ENCODE measurements around the gene GALNS.

Gene GALNS

DNA sequence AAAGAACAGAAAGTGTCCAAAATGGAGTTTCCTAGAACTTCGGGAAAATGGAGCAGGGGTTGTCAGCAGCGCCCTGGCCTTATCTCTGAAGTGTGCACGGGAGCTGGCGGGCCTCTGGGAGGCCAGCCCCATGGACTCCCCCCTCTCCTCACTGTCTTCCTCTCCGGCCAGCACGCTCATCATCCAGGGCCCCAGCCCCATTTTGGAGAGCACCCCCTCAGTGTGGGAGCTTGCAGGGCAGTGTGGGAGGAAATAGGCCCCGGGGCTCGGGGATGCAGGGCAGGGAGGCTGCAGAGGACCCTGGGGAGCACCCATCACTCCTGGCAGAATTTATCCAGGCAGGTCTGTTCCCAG, 14.6 kb upstream of the GALNS start:
- Histone ChIP-seq H3K36me3 (ENCODE audit: insufficient read depth, low read length) (peaks cover 7% of the 10 kb centered on the region; the same call in 1 of the 2 replicates), H4K20me1 (ENCODE audit: insufficient read depth, low read length, poor library complexity, severe bottlenecking) (no peaks in the 10 kb centered on the region), H3K4me3 (ENCODE audit: low read length, poor library complexity, severe bottlenecking) (no peak overlapping the region), H3K4me2 (ENCODE audit: low read depth, low read length, poor library complexity, severe bottlenecking) (no peak overlapping the region), H3K9ac (ENCODE audit: low read depth, low read length, poor library complexity, severe bottlenecking) (no peak overlapping the region), H3K79me2 (ENCODE audit: insufficient read depth, low read length) (no peaks in the 10 kb centered on the region), H2AFZ (ENCODE audit: low read length) (no peak overlapping the region), H3K9me2 (replicated peaks; ENCODE audit: low read depth, low read length) (no peaks in the 10 kb centered on the region), H3K9me3 (ENCODE audit: insufficient read depth, low read depth, low read length) (no peaks in the 10 kb centered on the region), H3F3A (ENCODE audit: low read depth) (no peaks in the 10 kb centered on the region), H3K4me1 (ENCODE audit: insufficient read depth, low read length, poor library complexity, severe bottlenecking) (no peaks in the 10 kb centered on the region), H3K27me3 (ENCODE audit: insufficient read depth, low read length, poor library complexity, severe bottlenecking) (no peaks in the 10 kb centered on the region)
- TF ChIP-seq, protein P1, sequence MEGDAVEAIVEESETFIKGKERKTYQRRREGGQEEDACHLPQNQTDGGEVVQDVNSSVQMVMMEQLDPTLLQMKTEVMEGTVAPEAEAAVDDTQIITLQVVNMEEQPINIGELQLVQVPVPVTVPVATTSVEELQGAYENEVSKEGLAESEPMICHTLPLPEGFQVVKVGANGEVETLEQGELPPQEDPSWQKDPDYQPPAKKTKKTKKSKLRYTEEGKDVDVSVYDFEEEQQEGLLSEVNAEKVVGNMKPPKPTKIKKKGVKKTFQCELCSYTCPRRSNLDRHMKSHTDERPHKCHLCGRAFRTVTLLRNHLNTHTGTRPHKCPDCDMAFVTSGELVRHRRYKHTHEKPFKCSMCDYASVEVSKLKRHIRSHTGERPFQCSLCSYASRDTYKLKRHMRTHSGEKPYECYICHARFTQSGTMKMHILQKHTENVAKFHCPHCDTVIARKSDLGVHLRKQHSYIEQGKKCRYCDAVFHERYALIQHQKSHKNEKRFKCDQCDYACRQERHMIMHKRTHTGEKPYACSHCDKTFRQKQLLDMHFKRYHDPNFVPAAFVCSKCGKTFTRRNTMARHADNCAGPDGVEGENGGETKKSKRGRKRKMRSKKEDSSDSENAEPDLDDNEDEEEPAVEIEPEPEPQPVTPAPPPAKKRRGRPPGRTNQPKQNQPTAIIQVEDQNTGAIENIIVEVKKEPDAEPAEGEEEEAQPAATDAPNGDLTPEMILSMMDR (conservative IDR thresholded peaks at IDR 0.05; ENCODE audit: low read length): no peak
- TF ChIP-seq EZH2phosphoT487 (IDR thresholded peaks at IDR 0.05; ENCODE audit: borderline replicate concordance): no peak

DNA sequence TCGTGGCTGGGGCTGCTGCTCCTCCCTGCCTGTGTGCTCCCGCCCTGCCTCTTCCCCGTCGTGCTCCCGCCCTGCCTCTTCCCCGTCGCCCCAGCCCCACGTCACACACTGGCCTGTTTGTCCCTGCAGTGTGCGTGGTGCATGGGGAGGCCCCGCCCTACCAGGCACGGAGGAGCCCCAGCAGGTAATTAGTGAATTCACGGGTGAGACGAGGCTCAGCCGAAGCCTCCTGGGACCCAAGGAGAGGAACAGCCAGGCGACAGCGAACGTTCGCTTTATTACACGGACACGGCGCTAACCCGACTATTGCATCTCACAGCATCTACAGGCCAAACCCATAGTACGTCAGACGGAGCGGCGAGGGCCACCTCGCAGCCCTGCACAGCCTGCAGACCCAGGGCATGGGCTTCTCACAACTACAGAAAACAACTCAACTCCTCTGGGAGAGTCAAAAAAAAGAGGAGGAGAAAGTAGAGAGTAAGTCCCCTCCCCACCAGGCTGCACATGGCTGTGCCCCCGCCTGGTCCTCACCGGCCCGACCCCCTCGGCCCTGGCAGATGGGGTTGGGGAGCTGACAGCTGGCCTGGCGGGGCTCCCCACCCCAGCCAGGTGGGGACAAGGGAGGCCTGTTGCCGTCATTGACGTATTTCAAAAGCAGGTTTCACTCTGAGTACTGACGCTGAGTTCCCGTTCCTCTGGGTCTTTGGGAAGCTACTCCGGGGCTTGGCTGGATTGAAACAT, 14.0 kb upstream of the GALNS start:
- Histone ChIP-seq H3K79me2 (ENCODE audit: insufficient read depth, low read length) (no peaks in the 10 kb centered on the region), H3K9me3 (ENCODE audit: insufficient read depth, low read depth, low read length) (no peaks in the 10 kb centered on the region), H3K9ac (ENCODE audit: low read depth, low read length, poor library complexity, severe bottlenecking) (no peak overlapping the region), H4K20me1 (ENCODE audit: insufficient read depth, low read length, poor library complexity, severe bottlenecking) (no peaks in the 10 kb centered on the region), H2AFZ (ENCODE audit: low read length) (no peak overlapping the region), H3K27me3 (ENCODE audit: insufficient read depth, low read length, poor library complexity, severe bottlenecking) (no peaks in the 10 kb centered on the region), H3K9me2 (replicated peaks; ENCODE audit: low read depth, low read length) (no peaks in the 10 kb centered on the region), H3K36me3 (ENCODE audit: insufficient read depth, low read length) (peaks cover 2% of the 10 kb centered on the region; the same call in 1 of the 2 replicates), H3K4me3 (ENCODE audit: low read length, poor library complexity, severe bottlenecking) (no peak overlapping the region), H3K4me1 (ENCODE audit: insufficient read depth, low read length, poor library complexity, severe bottlenecking) (no peaks in the 10 kb centered on the region), H3K4me2 (ENCODE audit: low read depth, low read length, poor library complexity, severe bottlenecking) (no peak overlapping the region), H3F3A (ENCODE audit: low read depth) (no peaks in the 10 kb centered on the region)
- TF ChIP-seq, protein P1 (conservative IDR thresholded peaks at IDR 0.05; ENCODE audit: low read length): no peak
- TF ChIP-seq EZH2phosphoT487 (IDR thresholded peaks at IDR 0.05; ENCODE audit: borderline replicate concordance): no peak

DNA sequence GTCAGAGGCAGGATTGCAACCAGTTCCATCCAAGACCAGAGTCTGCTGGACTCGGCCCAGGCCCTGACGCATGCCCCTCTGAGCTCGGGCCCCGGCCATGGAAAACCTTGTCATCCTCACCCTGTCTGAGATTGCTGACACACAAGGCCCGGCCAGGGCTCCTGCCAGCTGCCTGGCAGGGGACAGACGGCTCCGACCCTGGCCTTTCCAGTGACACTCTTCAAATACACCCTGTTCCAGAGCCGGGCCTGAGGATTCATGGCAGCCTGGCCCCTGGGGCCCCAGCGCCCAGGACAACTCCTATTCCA, 12.9 kb upstream of the GALNS start:
- TF ChIP-seq, protein P1 (conservative IDR thresholded peaks at IDR 0.05; ENCODE audit: low read length): no peak
- TF ChIP-seq EZH2phosphoT487 (IDR thresholded peaks at IDR 0.05; ENCODE audit: borderline replicate concordance): no peak
- Histone ChIP-seq H3K4me2 (ENCODE audit: low read depth, low read length, poor library complexity, severe bottlenecking) (no peak overlapping the region), H3K79me2 (ENCODE audit: insufficient read depth, low read length) (no peaks in the 10 kb centered on the region), H4K20me1 (ENCODE audit: insufficient read depth, low read length, poor library complexity, severe bottlenecking) (no peaks in the 10 kb centered on the region), H2AFZ (ENCODE audit: low read length) (no peak overlapping the region), H3K27me3 (ENCODE audit: insufficient read depth, low read length, poor library complexity, severe bottlenecking) (no peaks in the 10 kb centered on the region), H3K4me3 (ENCODE audit: low read length, poor library complexity, severe bottlenecking) (no peak overlapping the region), H3K9me3 (ENCODE audit: insufficient read depth, low read depth, low read length) (no peaks in the 10 kb centered on the region), H3F3A (ENCODE audit: low read depth) (no peaks in the 10 kb centered on the region), H3K9me2 (replicated peaks; ENCODE audit: low read depth, low read length) (no peaks in the 10 kb centered on the region), H3K36me3 (ENCODE audit: insufficient read depth, low read length) (no peaks in the 10 kb centered on the region), H3K4me1 (ENCODE audit: insufficient read depth, low read length, poor library complexity, severe bottlenecking) (no peaks in the 10 kb centered on the region), H3K9ac (ENCODE audit: low read depth, low read length, poor library complexity, severe bottlenecking) (no peak overlapping the region)

Measured in Loucy (cell line).